HG02981 (cell line): ENCODE results near the gene CTSW.

ENCODE experiments used
- ATAC-seq: cut with Tn5 transposase; IDR thresholded peaks from one replicate; pipeline ENCODE4 v1.9.1; 2021; ENCODE audit warnings: mild to moderate bottlenecking, moderate library complexity; ENCODE audit not compliant: unreplicated experiment

Gene CTSW

DNA sequence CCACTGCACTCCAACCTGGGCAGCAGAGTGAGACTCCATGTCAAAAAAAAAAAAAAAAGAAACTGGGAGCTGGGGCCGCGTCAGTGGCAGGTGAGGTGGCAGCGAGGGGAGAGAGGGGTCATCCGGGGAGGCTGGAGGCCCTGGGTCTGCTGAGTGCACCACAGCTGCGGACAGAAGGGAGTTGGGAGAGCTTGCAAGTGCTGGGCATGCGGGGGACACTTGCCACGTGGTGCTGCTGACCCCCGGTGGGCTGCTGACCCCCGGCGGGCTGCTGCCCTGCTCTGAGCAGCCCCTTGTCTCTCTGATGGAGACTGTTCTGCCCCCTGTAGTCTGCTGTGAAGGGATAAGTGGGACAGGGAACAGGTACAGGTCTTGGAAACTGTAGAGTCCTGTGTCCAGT is 42.2 kb downstream of the CTSW start:
- ATAC-seq = no peak

DNA sequence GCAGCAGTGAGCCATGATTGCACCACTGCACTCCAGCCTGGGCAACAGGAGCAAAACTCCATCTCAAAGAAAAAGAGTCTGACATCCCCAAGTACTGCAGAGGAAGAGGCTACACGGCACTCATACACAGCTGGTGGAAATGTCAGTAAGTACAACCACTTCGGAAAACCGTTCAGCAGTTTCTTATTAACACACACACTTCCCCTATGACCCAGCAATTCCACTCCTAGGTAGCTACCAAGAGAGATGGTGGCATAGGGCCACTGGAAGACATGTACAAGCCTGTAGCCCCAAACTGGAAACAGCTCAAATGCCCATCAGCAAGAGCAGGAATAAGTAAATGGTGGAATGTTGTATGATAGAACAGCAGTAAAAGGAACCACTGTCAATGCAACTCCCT is 42.9 kb downstream of the CTSW start:
- no peak for ATAC-seq

DNA sequence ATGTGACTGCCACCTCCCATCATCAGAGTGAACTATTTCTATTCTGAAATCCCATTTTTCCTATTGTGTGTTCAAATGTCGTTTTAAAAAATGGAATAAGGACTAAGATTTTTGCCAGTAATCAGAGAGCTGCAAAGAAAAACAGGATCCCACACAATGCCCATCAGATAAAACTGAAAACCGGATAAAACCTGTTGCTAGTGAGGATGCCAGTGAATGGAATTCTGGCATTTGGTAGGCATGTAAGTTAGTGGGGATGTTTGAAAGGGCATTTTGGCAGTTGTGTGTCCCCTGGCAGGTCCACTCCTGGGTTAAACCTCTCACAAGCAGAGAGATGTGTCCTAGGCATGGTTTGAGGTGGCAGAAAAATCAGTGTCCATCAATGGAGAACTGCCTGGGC is 45.8 kb downstream of the CTSW start:
- no peak for ATAC-seq

DNA sequence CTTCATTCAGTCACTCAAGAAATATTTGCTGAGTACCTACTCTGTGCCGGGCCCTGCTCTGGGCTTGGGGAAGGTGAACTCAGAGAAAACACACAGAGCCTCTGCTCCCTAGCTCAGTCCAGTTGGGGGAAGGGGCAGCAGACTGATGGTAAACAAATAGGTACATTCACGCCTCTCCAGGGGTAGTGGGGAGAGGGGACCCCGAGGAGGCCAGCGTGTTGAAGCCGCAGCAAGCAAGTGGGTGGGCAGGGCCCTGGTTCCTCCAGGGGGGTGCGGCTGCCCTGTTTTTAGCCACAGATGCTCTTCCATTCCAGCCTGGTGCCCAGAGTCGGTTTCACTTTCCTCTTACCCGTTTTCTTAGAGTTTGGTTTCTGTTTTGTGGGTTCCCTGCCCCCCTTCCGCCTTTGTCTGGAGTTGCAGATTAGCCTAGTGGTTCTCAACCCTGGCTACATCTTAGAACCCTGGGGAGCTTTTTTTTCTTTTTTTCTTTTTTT is 48.3 kb downstream of the CTSW start:
- peak; percentile 75 for ATAC-seq

DNA sequence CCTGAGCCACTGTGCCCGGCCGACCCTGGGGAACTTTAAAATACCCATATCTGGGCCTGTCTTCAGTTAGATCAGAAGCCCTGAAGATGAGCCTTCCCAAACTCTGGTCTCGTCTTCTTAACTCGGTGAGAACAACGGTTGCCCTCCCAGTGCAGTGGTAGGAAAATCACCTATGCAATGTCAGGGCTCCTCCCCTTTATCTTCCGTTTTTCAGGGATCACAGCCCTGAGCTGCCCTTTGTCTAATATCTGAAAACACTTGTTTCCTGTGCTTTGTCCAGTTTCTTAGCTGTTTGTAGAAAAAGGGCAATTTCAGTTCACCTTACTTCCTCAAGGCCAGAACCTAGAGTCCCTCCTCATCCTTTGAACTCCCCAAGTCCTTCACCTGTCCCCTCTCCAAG is 49.0 kb downstream of the CTSW start:
- ATAC-seq = no peak

DNA sequence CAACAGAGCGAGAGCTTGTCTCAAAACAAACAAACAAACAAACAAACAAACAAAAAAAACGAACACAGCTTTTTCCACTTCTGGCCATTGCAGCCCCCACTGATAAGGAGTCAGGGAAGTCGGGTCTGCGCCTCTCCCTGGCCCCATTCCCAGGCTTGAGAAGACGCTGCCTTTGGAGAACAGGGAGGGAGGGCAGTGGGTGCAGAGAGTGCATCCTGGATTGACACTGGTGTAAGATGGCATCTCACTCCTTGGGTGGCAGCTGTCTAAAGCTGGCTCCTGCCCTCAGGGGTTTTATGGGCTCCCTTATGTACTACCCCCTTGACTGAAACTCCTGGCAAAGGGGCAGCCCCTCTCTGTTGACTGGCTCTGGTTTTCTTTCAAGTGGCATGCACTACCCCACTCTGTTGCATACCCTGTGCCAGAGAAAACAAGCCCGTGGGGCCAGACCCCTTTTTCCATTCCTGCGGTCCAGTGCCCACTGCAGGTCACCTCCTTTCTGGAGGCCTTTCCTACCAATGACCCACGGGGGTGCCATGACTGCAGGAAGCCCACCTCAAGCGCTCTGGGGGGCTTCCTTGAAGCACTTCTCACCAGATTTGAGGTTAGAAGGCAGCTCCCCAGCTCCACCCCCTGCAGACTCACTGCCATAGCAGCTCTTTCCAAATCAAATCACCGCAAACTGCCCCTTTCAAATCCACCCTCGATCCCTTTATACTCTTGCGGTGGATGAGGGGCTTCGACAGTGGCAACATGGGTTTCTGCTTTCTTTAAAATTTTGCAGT is 52.3 kb downstream of the CTSW start:
- ATAC-seq = no peak

DNA sequence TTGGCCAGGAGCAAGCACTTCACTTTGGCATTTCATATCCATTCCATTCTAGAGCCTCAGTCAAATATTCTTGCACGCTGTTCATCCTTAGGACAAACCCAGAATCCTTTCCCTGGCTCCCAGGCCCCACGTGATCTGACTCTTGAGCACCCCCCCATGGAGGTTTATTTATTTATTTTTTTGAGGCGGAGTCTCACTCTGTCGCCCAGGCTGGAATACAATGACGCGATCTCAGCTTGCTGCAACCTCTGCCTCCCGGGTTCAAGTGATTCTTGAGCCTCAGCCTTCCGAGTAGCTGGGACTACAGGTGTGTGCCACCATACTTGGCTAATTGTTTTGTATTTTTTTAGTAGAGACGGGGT is 52.9 kb downstream of the CTSW start:
- ATAC-seq = no peak
